GM18511 (cell line): ENCODE results near the gene TAF1B.

Experiments
- ATAC-seq: cut with Tn5 transposase; IDR thresholded peaks from one replicate; pipeline ENCODE4 v1.9.1; 2021; ENCODE audit warnings: mild to moderate bottlenecking, moderate library complexity; ENCODE audit not compliant: unreplicated experiment

The TAF1B gene

GRCh38 chr2:9843229-9844035 is at the start of gene TAF1B:
Gene TAF1B (plus strand): TSS chr2:9843474. CDS start chr2:9843542, 68 bp downstream.
- ATAC-seq: peak; percentile 83

GRCh38 chr2:9793918-9794717 is 49.2 kb upstream of the TAF1B start:
- no peak for ATAC-seq

GRCh38 chr2:9795071-9795470 is 48.2 kb upstream of the TAF1B start:
- no peak for ATAC-seq

- ATAC-seq: no peak
These were observed 46.9 kb upstream of the TAF1B start for GRCh38 chr2:9796056-9797010.

DNA sequence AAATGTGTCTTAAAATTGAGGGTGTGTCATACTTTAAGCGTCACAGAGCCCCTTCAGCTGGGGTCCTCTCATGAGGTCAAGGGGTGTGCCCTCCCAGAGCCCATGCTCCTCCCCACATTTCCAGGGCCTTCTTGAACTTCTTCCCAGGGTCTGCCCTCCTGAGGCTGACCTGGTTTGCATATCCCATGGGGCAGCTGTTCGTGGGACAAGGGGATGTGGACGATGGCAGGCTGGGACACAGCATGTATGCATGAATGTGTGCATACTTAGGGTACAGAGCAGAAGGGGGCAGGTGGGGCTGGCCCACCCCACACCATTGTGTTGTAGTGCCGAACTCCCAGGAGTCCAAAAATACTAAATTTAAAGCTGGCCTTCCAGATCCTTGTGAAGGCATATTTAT is 46.2 kb upstream of the TAF1B start:
- no peak for ATAC-seq

- no peak for ATAC-seq
These were observed 45.4 kb upstream of the TAF1B start for GRCh38 chr2:9797681-9798556.

- ATAC-seq: peak; percentile 34
These were observed 44.2 kb upstream of the TAF1B start for GRCh38 chr2:9799011-9799596.

- peak; percentile 91 for ATAC-seq
These were observed 43.3 kb upstream of the TAF1B start for GRCh38 chr2:9799729-9800632.

GRCh38 chr2:9800639-9800974 is 42.7 kb upstream of the TAF1B start:
- ATAC-seq: no peak

DNA sequence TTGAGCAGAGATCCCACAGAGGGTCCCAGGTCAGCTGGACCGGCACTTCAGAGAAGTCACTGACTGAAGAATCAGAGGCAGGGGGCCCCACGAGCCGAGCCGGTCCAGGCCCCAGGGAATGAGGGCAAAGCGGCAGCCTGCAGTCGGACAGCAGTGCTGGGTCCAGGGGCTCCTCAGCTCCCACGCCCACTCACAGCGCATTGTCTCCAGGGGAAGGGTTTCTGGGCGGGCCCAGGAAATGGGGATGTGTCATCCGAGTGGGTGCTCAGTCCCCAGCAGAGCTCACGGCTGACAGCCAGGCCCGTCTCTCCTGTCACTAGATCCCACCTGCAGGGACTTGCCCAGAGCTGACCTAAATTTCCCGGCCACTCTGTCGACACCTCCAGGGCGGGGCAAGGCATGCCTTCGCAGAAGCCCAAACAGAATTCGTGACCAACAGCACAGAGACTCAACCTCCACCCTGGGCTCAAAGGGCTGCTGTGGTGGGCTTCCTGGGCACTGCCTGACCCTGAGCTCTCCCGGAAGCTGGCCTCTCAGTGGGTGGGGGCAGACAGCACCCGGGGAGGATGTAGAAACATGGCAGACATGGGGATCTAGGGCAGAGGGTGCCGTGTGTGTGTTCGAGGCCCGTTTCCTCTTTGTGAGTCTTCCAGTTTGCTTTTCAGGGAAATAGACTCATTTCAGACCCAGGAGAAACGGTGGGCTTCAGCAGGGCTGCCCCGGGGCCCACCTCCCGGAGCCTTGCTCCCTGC is 42.1 kb upstream of the TAF1B start:
- ATAC-seq: no peak

DNA sequence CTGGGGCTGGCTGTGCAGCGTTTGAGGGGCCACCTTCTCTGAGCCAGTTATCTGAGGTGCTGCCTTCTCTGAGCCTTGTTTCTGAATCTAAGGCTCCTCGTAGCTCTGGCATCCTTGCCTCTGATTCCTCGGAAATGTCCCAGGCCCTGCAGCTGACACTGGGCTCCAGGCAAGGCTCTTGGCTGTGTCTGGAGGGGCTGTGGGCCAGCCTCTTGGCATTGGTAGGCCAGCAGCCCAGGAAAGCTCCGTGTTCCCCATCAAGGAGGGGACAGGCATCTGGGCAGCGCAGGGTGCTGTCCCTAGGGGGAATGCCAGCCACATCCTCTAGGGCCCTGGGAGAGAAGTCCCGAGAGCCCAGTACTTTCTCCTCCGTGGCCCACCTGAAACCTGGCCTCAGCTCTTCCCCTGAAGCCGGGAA is 40.7 kb upstream of the TAF1B start:
- no peak for ATAC-seq

DNA sequence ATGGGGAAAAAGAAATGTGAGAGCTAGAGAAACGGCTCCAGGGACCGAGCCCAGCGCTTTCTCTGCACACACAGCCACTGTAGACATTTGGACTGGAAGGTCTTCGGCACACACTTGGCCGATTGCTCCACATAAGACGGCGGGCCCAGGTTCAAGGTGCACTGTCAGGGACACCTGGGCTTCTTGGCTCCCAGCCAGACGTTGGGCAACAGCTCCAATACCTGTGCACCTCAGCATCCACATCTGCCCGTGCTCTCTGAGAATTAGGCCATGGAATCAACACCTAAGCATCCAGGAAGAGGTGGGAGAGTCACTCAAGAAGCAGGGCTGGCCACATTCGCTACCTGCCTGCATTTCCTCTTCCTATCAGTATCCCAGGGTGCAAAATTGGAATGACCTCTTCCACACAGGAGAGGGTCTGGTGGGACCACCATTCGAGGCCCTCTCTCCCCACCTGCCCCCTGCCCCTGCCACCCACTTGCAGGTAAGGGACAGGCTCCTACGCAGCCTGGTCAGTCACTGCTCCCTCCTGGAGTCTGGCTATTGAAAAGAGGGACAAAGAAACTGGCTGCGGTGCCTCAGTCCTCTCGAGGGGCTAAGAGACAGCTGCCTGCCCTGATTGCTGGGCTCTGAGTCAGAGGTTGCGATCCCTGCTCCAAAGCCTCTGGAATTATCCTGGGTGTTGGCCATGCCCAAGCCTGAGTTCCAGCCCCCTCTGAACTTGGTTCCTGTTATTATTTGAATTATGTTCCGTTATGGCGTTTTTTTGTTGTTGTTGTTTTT is 40.1 kb upstream of the TAF1B start:
- ATAC-seq: no peak

- ATAC-seq: no peak
These were observed 37.6 kb upstream of the TAF1B start for GRCh38 chr2:9805435-9806297.

GRCh38 chr2:9806298-9806610 is 37.0 kb upstream of the TAF1B start:
- ATAC-seq: no peak

GRCh38 chr2:9806656-9807055 is 36.6 kb upstream of the TAF1B start:
- no peak for ATAC-seq

GRCh38 chr2:9807056-9807455 is 36.2 kb upstream of the TAF1B start:
- no peak for ATAC-seq
